Measurements from ENCODE around the gene TAB3.

The TAB3 gene

GRCh38 chrX:30883138-30883537, 5.9 kb downstream of the TAB3 start:
- no peak for DNase-seq

- no peak for DNase-seq
Observed at GRCh38 chrX:30881797-30882196, 7.3 kb downstream of the TAB3 start.

GRCh38 chrX:30881390-30881789, 7.7 kb downstream of the TAB3 start:
- DNase-seq, result no peak

- DNase-seq, result no peak
Observed at GRCh38 chrX:30880058-30880457, 9.0 kb downstream of the TAB3 start.

- no peak for DNase-seq
Observed at GRCh38 chrX:30876367-30876766, 12.7 kb downstream of the TAB3 start.

GRCh38 chrX:30875957-30876356, 13.1 kb downstream of the TAB3 start:
- DNase-seq, result no peak

- DNase-seq, result no peak
Observed at GRCh38 chrX:30874851-30875250, 14.2 kb downstream of the TAB3 start.

GRCh38 chrX:30870572-30870971, 18.5 kb downstream of the TAB3 start:
- no peak for DNase-seq

GRCh38 chrX:30865612-30866011, 23.4 kb downstream of the TAB3 start:
- no peak for DNase-seq

GRCh38 chrX:30865015-30865414, 24.0 kb downstream of the TAB3 start:
- DNase-seq, result no peak

- no peak for DNase-seq
Observed at GRCh38 chrX:30864383-30864785, 24.7 kb downstream of the TAB3 start.

- peak; percentile 1 for DNase-seq
Observed at GRCh38 chrX:30863974-30864373, 25.1 kb downstream of the TAB3 start.

- DNase-seq, result no peak
Observed at GRCh38 chrX:30858098-30858497, 31.0 kb downstream of the TAB3 start.

GRCh38 chrX:30851449-30851848, 37.6 kb downstream of the TAB3 start:
- no peak for DNase-seq

- no peak for DNase-seq
Observed at GRCh38 chrX:30835373-30835772, 53.7 kb downstream of the TAB3 start.

- DNase-seq, result no peak
Observed at GRCh38 chrX:30833896-30834295, 55.2 kb downstream of the TAB3 start.

- no peak for DNase-seq
Observed at GRCh38 chrX:30831082-30831481, 58.0 kb downstream of the TAB3 start.

GRCh38 chrX:30830326-30830943, 58.6 kb downstream of the TAB3 start:
- DNase-seq, result no peak

GRCh38 chrX:30824275-30824674, 64.8 kb downstream of the TAB3 start:
- DNase-seq, result no peak

GRCh38 chrX:30822764-30823163, 66.3 kb downstream of the TAB3 start:
- no peak for DNase-seq

GRCh38 chrX:30822068-30822681, 66.9 kb downstream of the TAB3 start:
- no peak for DNase-seq

GRCh38 chrX:30821116-30821515, 67.9 kb downstream of the TAB3 start:
- DNase-seq, result no peak

GRCh38 chrX:30819080-30819479, 70.0 kb downstream of the TAB3 start:
- no peak for DNase-seq

- no peak for DNase-seq
Observed at GRCh38 chrX:30816079-30816478, 73.0 kb downstream of the TAB3 start.

GRCh38 chrX:30814978-30815377, 74.1 kb downstream of the TAB3 start:
- DNase-seq, result no peak
